HepG2 (cell line): Measurements from ENCODE around the gene RORB. TPM values are rescaled to one million over a fixed set of nuclear protein-coding genes. Genes with fewer than 3 reads are reported as not detected.

Experiments
- CEBPB ChIP-seq: IDR thresholded peaks from 2 replicates; pipeline ENCODE4 v1.6.1; 2011; ENCODE audit warnings: low read depth, low read length, improper control_type of control experiment, borderline replicate concordance
- DMAP1 ChIP-seq: IDR thresholded peaks from 2 replicates; pipeline ENCODE4 v1.6.1; 2016
- KDM2A ChIP-seq: sonication (generic); formaldehyde crosslinking; IDR thresholded peaks from 2 replicates; pipeline ENCODE4 v1.4.0; 2020; ENCODE audit warnings: low read depth, missing genetic modification reagents, borderline replicate concordance
- NR2F2 ChIP-seq: IDR thresholded peaks from 2 replicates; pipeline ENCODE4 v1.6.1; 2012; ENCODE audit warnings: low read depth, inconsistent platforms, borderline replicate concordance
- RERE ChIP-seq: IDR thresholded peaks from 2 replicates; pipeline ENCODE4 v1.6.1; 2016; ENCODE audit warnings: low read depth, missing genetic modification reagents, missing compliant biosample characterization
- SALL2 ChIP-seq: sonication (generic); formaldehyde crosslinking; IDR thresholded peaks from 2 replicates; pipeline ENCODE4 v1.8.1; 2023; ENCODE audit warnings: mild to moderate bottlenecking, missing genetic modification reagents, inconsistent platforms
- SATB2 ChIP-seq: sonication (generic); formaldehyde crosslinking; IDR thresholded peaks from 2 replicates; pipeline ENCODE4 v1.5.0; 2020; ENCODE audit warnings: missing genetic modification reagents
- ZBTB39 ChIP-seq: sonication (generic); formaldehyde crosslinking; IDR thresholded peaks from 2 replicates; pipeline ENCODE4 v1.5.0; 2020; ENCODE audit warnings: missing genetic modification reagents
- ZC3H13 ChIP-seq: sonication (generic); formaldehyde crosslinking; IDR thresholded peaks from 2 replicates; pipeline ENCODE4 v1.8.1; 2023; ENCODE audit warnings: mild to moderate bottlenecking, missing genetic modification reagents, moderate library complexity
- ZNF329 ChIP-seq: sonication (generic); formaldehyde crosslinking; IDR thresholded peaks from 2 replicates; pipeline ENCODE4 v1.9.0; 2021; ENCODE audit warnings: low read depth, mild to moderate bottlenecking, missing genetic modification reagents
- ZNF414 ChIP-seq: sonication (generic); formaldehyde crosslinking; IDR thresholded peaks from 2 replicates; pipeline ENCODE4 v1.5.0; 2020; ENCODE audit warnings: missing genetic modification reagents
- ZNF557 ChIP-seq: sonication (generic); formaldehyde crosslinking; IDR thresholded peaks from 2 replicates; pipeline ENCODE4 v1.4.0; 2020; ENCODE audit warnings: missing genetic modification reagents
- polyA plus RNA-seq, 8 experiments: library from polyadenylated mRNA; depleted of rRNA in 3 of 8; stranded (reverse) in 7 of 8; unstranded in 1 of 8; fragments of >200 nt; fragmentation: Illumina TruSeq in 4 of 8; extraction: Trizol in 4 of 8; gene quantifications; 2 replicates each; pipeline versions ENCODE4 v1.2.1 to v1.2.3, GENCODE V29; 2011 to 2016; ENCODE audit warnings: low read depth in 4 of 8, missing spikeins in 1 of 8, mixed read lengths in 1 of 8; ENCODE audit not compliant: insufficient read depth in 1 of 8
- total RNA-seq, 5 experiments: library from RNA; depleted of rRNA; stranded (reverse); fragments of >200 nt; fragmentation: Illumina TruSeq; extraction: Trizol; gene quantifications; 2 replicates each; pipeline ENCODE4 v1.2.3, GENCODE V29; 2016; ENCODE audit warnings: low read depth in 1 of 5

RORB gene
- total and polyA plus RNA-seq, 2 of the 13 experiments (the other 11 are each of a cell fraction or from before 2014, with no cell fraction given), result not detected

GRCh38 chr9:74511333-74511732 is 14.2 kb downstream of the RORB start (continued):
- no peak for TF ChIP-seq ZC3H13 (CRISPR knock-in tag)
- no peak for TF ChIP-seq ZNF557
- no peak for TF ChIP-seq SATB2 (CRISPR knock-in tag)
- TF ChIP-seq KDM2A (CRISPR knock-in tag), result no peak
- TF ChIP-seq DMAP1 (CRISPR knock-in tag), result no peak
- no peak for TF ChIP-seq NR2F2
- no peak for TF ChIP-seq ZBTB39
- no peak for TF ChIP-seq ZNF329 (CRISPR knock-in tag)
- TF ChIP-seq ZNF414, result no peak
- no peak for TF ChIP-seq SALL2
- no peak for TF ChIP-seq CEBPB
- TF ChIP-seq RERE (CRISPR knock-in tag), result no peak
